PFSK-1 (cell line): ENCODE measurements around the gene CDHR3.

Source experiments
- FOXP2 ChIP-seq: optimal IDR thresholded peaks from 2 replicates; pipeline ENCODE3; 2011; ENCODE audit warnings: borderline replicate concordance, control low read depth, inconsistent platforms; ENCODE audit not compliant: insufficient read depth; ENCODE audit errors: extremely low read length, extremely low read depth
- POLR2AphosphoS5 ChIP-seq: IDR thresholded peaks from 2 replicates; pipeline ENCODE4 v1.6.1; 2012; ENCODE audit warnings: low read depth, mild to moderate bottlenecking, control low read depth, low read length, moderate library complexity
- REST ChIP-seq, 2 experiments: IDR thresholded peaks; 2 replicates each; pipeline versions ENCODE4 v1.6.1 to v1.8.0; 2011 to 2012; ENCODE audit warnings: low read depth in 2 of 2, low read length in 2 of 2, control low read depth in 1 of 2, inconsistent platforms in 1 of 2, mild to moderate bottlenecking in 1 of 2, moderate library complexity in 1 of 2; ENCODE audit not compliant: insufficient read depth in 1 of 2
- SIN3A ChIP-seq: IDR thresholded peaks from 2 replicates; pipeline ENCODE4 v1.6.1; 2012; ENCODE audit warnings: mild to moderate bottlenecking, low read length, moderate library complexity, borderline replicate concordance; ENCODE audit not compliant: insufficient read depth
- TAF1 ChIP-seq: IDR thresholded peaks from 2 replicates; pipeline ENCODE4 v1.6.1; 2012; ENCODE audit warnings: low read length, control low read depth, borderline replicate concordance; ENCODE audit not compliant: insufficient read depth

The CDHR3 gene

GRCh38 chr7:106057962-106058927, 95.2 kb downstream of the CDHR3 start:
- TF ChIP-seq SIN3A (no peak), FOXP2 (no peak), TAF1 (no peak), POLR2AphosphoS5 (no peak), REST (IDR thresholded peaks at IDR 0.05; ENCODE audit: insufficient read depth in 1 of 2, low read depth in 2 of 2, low read length in 2 of 2) (no peak)

- no peak for TF ChIP-seq POLR2AphosphoS5
- TF ChIP-seq SIN3A: no peak
- no peak for TF ChIP-seq REST (IDR thresholded peaks at IDR 0.05; ENCODE audit: insufficient read depth in 1 of 2, low read depth in 2 of 2, low read length in 2 of 2)
- no peak for TF ChIP-seq TAF1
Observed at GRCh38 chr7:106058928-106059324, 95.9 kb downstream of the CDHR3 start.

- TF ChIP-seq REST (IDR thresholded peaks at IDR 0.05; ENCODE audit: insufficient read depth in 1 of 2, low read depth in 2 of 2, low read length in 2 of 2): no peak
- no peak for TF ChIP-seq FOXP2
- no peak for TF ChIP-seq TAF1
- TF ChIP-seq SIN3A: no peak
- no peak for TF ChIP-seq POLR2AphosphoS5
Observed at GRCh38 chr7:106059556-106059955, 96.5 kb downstream of the CDHR3 start.

- TF ChIP-seq SIN3A (no peak), REST (IDR thresholded peaks at IDR 0.05; ENCODE audit: insufficient read depth in 1 of 2, low read depth in 2 of 2, low read length in 2 of 2) (no peak), FOXP2 (no peak), POLR2AphosphoS5 (no peak), TAF1 (no peak)
Observed at GRCh38 chr7:106060394-106060920, 97.4 kb downstream of the CDHR3 start.
